HG02798 (cell line): ENCODE results near the gene SH3BP4.

Experiments
- ATAC-seq: cut with Tn5 transposase; IDR thresholded peaks from one replicate; pipeline ENCODE4 v1.9.1; 2021; ENCODE audit warnings: mild to moderate bottlenecking; ENCODE audit not compliant: unreplicated experiment, poor library complexity

Gene SH3BP4

DNA sequence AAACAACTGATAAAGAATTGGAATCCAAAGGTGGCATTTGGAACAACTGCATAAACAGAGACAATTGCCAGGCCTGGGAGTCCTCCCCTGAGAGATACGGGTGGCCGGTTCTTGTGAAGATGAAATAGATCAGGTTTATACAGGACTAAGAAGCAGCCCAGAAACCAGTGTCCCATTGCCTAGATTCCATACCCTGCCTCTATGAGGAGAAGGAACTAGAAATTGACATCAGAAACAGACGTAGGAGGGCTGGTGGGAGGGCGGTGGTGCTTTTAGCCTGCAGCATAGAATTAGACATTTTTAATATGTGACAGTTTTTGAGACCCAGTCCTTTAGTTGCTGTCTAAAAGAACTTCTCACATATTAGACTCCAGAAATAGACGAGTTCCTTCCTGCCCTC, 11.8 kb upstream of the SH3BP4 start:
- no peak for ATAC-seq

DNA sequence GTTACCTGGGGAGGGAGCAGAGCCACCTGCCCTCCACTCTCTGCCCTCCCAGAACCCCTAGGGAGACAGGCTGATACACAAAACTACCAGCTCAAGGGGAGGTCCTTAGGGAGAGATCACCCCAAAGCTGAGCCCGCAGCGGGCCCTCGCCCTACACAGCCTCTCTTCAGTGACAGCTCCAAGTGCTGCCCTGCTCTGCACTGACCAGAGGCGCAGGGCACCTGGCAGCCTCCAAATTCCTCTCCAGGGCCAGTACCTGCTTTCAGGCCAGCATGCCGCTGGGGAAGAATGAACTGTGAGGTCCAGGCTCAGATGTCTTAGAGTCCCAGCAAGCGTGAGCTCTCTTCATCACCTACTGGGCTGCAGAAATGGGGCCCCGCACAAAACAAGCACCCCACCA, 11.3 kb upstream of the SH3BP4 start:
- no peak for ATAC-seq

DNA sequence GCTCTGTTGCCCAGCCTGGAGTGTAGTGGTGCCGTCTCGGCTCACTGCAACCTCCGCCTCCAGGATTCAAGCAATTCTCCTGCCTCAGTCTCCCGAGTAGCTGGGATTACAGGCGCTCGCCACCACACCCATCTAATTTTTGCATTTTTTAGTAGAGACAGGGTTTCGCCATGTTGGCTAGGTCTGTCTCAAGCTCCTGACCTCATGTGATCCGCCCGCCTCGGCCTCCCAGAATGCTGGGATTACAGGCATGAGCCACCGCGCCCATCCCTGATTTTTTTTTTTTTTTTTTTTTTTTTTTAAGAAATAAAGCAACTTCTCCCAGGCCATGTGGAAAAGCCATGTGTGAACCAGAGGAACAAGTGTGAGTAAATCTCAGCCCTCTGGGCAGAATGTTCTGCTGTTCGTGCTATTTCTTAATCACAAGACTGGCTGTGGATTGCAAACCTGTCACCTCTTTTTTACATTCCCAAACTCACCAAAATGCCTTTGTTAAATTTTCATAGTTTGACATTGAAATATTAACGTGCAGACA, 6.4 kb upstream of the SH3BP4 start:
- ATAC-seq = no peak

DNA sequence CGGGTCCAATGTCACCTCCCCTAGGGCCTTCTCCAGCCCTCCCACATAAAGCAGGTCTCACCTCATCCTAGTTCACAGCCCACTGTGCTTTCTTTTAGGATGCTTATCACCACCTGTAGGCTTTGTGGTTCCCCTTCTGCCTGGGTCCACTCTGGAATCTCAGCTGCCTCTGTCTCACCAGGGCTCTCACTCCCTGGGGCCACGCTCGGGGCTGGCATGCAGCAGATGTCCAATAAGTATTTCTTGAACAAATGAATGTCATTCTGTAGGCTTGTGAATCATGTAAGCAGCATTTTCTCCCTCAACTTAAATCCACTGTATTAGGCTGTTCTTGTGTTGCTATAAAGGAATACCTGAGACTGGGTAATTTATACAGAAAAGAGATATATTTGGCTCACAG, 4.3 kb upstream of the SH3BP4 start:
- no peak for ATAC-seq

DNA sequence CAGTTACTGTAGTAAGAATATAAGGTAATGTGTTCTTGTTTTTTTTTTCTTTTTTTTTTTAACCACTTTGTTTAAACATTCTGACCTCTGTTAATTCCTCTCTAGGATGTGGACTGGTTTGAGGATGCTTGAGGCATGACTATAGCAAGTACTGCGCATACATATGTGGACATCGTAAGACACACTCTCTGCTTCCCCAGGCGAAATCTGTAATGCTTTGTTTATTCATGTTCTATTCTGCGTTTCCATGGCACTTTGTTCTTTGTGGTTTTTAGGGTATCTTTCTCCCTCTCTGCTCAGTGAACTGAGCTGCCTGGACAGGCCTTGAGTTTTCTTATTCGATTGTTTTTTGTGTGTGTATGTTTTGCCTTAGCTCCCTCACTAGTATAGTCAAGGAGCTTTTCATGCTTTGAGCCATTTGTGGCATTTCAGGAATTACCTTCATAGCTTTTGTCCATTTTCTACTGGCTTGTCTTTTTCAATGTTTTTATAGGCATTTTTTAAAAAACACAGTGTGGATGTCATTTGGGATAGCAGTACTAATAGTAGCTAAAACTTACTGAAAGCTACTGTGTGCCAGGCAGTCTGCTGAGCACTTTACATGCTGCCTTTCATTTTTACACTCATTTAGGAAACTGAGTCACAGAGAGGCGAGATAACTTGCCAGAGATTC, 1.9 kb upstream of the SH3BP4 start:
- no peak for ATAC-seq

DNA sequence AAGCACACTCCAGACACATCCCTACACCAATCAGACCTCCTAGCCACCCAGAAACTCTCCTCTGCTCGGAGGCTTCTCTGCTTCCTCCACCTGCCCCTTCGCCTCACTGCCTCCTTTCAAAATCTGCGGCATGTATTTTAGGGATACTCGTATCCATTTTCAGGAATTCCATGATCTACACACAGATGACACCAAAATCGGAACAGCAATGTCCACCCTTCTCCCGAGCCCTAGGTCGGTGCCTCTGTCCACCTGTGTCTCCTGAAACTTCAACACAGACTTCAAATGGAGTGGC, 1.4 kb upstream of the SH3BP4 start:
- ATAC-seq = no peak

DNA sequence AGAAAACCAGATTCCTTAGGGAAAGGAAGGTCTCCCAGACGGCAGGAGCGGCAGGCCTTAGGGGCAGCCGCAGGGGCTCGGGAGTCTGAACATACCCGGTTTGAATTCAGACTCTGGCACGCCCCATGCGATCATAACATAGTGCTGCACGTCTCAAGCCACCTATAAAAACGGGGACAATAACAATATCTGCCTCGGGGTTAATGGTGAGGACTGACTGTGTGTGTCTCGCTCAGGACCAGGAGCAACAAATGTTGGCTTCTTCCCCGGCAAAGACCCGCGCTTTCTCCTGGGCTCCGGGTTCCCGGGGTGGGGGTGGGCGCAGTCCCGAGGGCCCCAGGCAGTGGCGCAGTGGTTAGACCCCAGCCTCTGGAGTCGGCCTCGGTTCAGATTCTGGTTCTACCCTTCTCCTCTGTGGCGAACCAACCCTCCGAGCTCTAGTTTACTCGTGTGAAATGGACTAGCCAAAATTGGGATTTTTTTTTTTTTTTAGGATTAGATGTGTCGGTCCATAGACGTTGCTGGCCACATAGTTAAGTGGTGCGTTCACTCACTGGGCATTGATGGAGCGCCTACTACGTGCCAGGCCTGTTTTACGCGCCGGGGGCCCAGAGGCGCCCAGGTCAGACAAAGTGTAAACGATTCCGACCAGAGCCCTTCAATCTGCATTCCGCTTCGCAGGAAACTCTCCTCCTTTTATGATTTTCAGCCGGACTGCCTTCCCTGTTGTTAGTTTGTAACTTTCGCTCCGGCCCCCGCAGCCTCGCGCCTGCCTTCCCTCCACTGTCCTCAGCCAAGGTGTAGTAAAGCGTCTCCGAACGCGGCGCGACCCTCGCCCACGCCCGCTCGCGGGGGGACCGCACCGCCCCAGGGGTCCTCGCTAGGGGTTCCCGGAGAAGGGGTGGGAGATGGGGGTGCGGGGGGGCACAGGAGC, 820 bp upstream of the SH3BP4 start:
- no peak for ATAC-seq

DNA sequence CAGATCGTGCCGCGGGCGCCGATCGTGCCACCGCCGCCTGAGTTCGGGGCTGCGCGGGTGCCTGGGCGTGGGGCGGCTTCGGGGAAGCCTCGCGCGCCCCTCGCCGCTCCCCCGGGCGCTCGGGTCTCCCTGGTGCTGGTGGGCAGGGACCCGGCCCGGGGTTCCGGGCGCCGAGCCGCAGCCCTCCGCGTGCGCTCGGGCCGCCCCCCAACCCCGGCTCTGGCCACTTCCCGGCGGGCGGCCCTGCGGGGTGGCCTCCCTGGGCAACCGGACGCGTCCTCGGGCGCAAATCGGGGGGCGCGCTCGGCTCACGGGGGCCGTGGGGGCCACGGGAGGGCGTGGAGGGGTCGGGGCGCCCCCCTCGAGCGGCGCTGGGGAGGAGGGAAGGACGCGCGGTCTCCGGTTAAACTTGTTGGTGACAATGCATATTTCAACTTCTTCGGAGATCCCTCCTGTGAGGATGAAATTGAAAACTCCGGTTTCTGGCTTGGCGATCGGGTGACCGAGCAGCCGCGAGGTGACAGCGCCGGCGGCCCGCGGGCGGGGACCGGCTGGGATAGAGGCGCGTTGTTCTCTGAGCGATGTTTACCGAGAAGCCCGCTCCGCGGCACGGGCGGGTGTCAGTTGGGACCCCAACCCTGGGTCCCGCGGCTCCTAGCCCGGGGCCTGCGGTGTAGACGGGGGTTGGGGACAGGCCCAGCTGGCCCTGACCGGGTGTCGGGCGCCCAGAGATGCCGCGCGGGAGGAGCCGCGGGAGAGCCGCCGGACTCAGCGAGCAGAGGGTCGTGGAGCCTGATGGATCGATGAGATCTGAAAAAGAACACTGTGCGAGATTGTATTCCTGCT, 676 bp downstream of the SH3BP4 start:
- ATAC-seq = no peak

DNA sequence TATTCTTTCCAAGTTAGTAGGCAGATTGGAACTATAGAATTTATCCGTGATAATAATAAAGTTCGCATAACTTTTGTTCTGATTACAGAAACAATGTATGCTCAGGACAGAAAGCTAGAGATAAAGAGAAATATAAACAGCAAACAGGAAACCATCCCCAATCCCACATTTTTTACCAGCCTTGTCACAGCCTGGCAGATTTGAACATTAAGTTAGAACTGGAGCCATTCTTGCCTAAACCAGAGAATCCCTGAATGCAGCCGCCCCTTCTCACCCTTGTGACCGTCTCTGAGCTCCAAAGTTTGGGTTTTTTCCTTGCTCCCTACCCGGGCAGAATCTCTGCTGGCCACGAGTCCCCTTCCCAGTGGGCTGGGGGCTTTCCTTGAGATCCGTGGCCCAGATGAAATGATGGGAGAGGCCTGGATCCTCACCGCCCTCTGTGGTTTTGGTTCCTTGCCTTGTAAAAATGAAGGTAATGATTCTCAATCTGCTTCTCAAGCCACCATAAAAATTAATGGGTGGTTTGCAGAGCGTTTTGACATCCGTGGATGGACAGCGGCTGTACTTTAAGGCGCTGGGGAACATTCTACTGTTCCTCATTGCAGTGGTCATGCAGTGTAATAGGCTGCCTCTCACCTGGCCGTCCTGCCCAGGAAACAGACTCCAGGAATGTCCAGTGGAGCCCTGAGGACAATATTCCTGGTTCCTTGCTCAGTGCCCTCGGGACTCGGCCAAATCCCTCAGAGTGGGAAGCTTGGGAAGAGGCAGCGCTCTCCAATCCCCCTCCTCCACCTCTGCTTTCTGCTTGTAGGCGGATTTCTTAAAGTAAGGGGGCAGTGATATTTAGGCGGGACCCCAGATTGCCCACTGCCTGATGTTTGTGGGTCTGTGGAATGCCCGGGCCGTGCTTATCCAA, 1.6 kb downstream of the SH3BP4 start:
- no peak for ATAC-seq

DNA sequence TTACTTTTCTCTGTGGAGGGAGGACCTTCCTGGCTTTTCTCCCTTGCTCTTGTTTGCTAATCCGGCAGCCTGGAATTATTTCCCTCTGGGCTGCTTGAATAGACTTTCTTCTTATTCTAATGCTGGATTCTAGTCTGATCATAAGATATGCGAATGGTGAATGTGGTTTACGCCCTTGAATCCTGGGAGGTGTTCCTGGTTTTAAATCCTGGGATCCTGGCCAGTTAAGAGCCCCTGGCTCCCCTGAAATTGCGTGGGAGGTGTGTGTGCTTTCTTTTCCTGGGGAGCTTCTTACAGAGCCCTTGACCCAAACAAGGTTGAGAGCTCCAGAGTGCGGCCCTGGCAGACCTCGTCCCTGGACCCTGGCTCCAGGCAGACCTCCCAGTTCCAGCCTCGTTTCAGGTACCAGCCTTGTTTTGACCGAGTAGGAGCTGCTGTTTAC, 2.8 kb downstream of the SH3BP4 start:
- no peak for ATAC-seq

DNA sequence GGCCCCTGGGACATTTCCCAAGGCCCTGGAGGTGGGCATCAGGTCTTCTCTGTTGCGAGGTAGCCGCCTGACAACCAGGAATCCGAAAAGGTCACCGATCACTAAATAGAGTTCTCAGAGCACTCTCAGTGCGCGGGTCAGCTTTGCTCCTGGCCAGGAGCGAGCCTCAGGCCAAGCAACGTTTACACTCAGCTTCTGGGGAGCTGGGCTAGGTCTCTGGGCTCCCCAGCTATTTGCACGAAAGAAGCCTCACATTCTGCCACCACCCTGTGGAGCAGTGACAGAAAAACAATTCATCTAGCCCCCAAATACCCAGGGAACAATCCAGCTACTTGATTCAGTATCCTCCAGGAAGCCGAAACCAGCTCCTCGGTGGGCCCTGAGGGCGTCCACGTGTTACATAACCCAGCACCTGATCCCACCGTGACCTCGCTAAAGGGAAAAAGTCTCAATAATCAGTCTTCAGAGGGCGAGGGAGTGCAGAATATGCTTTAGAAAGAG, 3.3 kb downstream of the SH3BP4 start:
- ATAC-seq = no peak

DNA sequence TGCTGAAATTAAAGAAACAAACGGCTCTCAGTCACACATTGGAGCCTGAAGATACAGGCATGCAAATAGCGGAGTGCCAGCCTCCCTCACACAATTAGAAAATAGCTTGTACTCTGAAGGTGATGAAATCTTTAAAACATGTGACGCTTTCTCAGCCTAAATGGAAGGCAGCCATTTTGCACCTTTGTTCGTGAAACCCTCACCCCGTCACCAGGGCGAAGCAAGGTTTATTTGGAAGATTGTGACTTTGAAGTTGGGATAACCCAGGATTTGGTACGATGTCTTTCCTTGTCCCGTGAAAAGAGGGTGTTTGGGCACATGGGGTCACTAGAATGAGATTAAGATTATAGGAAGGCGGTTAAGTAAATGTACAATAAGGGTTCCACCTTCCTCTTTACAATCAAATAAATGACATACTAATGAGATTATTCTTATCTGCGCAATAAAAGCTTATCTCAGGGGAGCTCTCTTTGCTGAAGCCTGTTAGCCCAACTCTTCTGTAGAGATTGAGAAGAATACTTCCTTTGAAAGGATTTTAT, 4.2 kb downstream of the SH3BP4 start:
- no peak for ATAC-seq

DNA sequence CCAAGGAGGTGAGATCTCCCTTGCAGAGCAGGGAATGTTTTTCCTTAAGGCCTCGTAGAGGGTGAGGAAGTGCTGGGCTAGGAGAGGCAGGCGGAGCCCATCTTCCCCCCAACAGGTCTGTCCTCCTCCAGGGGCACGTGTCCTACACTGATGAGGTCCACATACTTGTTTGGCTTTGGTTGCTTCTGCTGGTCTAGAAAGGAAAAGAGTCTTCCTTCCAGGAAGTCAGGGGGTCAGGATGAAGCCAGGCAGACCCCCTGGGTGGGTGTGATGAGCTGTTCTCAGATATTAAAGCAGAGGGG, 6.0 kb downstream of the SH3BP4 start:
- no peak for ATAC-seq

DNA sequence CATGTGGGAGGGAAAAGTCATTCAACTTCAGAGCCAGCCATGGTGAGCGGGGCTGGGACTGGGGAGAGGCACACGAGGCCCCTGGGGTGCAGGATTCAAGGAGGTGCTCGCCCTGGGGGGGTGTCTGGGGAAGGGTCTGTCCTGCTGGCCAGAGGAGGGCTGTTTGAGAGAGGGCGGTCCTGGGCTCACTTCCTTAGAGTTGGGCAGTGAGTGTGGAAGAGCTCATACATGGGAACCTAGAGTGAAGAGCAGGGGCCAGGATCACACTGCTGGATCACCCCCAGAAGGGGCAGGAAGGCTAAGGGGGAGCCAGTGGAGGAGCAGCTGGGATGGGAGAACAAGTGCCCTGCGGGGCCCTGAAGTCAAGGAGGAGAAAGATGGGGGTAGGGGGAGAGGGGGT, 6.5 kb downstream of the SH3BP4 start:
- ATAC-seq = no peak

DNA sequence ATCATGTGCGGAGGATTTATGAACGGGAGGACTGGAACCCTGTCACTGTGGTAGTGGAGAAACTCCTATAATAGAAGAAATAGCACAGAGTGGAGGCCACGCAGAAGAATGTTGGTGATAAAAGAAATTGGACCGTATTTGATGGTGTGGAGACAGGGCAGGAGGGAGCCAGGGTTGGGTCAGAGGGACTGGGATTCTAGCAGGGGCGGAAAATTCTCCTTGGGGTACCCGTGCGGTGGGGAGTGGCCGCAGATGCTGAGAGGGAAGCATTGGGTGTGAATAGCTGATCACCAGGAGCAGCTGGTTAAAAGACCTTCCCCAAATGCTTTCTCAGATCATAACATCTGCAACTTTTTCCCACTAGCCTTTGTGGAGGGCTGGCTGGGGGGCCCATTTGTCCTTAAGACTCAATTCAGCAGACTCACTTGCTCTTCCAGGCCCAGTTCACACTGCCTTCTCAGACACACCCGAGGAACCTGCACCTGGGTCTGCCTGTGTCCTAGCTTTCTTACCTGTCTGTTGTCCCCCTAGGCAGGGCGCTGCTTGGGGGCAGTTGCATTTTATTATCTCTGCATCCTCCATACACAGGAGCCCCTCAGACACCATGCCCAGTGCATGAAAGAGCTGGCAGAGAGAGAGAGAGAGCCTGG, 7.1 kb downstream of the SH3BP4 start:
- ATAC-seq = no peak

DNA sequence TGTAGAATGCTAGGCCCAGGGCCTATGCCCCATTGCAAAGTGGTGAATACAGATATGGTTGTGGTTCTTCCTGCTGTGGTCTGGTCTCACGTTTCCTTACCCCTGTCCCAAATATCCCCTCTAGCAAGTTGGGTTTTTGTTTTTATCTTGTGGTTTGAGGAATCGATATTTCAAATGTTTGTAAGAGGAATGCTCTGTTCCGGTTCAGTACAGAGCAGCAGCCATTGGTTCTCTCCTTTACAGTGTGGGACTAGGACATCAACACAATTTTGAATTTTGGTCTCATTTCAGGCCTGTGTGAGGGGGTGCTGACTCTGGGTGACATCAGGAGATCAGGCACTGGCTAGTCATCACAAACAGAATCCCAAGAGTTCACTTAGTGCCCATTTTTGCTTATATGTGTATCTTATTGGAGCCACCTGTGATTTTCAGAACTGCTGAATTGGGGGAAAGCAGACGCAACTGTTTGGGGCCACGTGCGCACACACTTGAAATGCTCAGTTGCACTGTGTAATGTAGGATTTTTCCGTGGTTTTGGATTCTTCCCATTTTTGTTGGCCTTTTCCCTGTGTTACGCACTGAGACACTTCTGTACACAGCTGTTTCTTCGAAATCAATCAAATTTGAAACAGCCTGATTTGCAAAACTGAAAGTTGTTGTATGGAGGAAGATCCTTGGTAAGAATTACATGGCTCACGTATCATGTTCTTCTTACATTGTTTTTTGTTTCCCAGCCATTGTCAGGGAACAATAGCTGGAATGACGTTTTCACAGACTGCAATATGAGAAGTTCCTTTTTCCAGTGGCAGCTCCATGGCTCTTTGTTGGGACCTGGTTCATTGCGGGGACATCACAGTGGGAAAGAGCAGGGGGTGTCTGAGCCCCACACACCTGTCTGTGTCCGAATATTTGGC, 8.6 kb downstream of the SH3BP4 start:
- ATAC-seq = no peak

DNA sequence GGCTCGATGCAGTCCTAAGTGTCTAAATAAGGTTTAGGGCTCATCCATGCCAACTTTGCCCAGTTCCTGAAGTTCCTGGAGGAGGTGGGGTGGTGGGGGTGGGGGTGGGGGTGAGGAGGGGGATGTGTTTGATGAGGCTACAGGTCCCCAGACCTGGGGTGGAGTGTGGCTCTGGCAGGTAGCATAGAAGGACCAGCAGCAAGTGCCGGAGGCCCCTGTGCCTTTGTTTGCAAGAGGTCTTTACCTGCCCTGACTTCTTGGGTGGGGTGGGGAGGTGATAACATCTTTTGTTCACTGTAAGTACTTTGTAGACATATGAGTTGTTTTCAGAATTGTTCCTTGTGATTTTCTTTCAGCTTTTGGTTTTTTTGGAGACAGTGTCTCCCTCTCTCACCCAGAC, 10.0 kb downstream of the SH3BP4 start:
- ATAC-seq = no peak
